Retinal pigment epithelial cell (primary cell): ENCODE measurements around the gene CCDC32.

Experiments used
- DNase-seq: peaks from one replicate; pipeline ENCODE4 v3.0.0-alpha.2; 2010; ENCODE audit warnings: low read depth
- H3K4me3 ChIP-seq: 2 replicates; pipeline ENCODE4 v1.5.1; 2011; ENCODE audit warnings: mild to moderate bottlenecking, low read length, control low read depth, moderate library complexity
- CTCF ChIP-seq: conservative IDR thresholded peaks from 2 replicates; pipeline ENCODE4 v1.5.1; 2011; ENCODE audit warnings: low read depth, low read length, control low read depth, inconsistent platforms

CCDC32 gene

GRCh38 chr15:40536501-40536900 lies 28.3 kb downstream of the CCDC32 start:
- no peak overlapping the region for H3K4me3 ChIP-seq
- TF ChIP-seq CTCF = no peak
- no peak for DNase-seq

GRCh38 chr15:40534371-40534770 lies 30.5 kb downstream of the CCDC32 start:
- H3K4me3 ChIP-seq = no peak overlapping the region
- no peak for DNase-seq
- no peak for TF ChIP-seq CTCF

GRCh38 chr15:40533763-40534364 lies 31.0 kb downstream of the CCDC32 start:
- H3K4me3 ChIP-seq = no peak overlapping the region
- no peak for DNase-seq
- TF ChIP-seq CTCF = no peak

- TF ChIP-seq CTCF = no peak
- no peak overlapping the region for H3K4me3 ChIP-seq
- no peak for DNase-seq
Measured at GRCh38 chr15:40528801-40529200, 36.0 kb downstream of the CCDC32 start.

GRCh38 chr15:40525855-40526254 lies 39.0 kb downstream of the CCDC32 start:
- DNase-seq = no peak
- no peak for TF ChIP-seq CTCF

GRCh38 chr15:40523611-40524010 lies 41.2 kb downstream of the CCDC32 start:
- H3K4me3 ChIP-seq = no peak overlapping the region
- no peak for DNase-seq
- TF ChIP-seq CTCF = no peak

More at GRCh38 chr15:40525855-40526254, 39.0 kb downstream of the CCDC32 start:
- H3K4me3 ChIP-seq = no peak overlapping the region

- H3K4me3 ChIP-seq = no peak overlapping the region
- DNase-seq = no peak
- no peak for TF ChIP-seq CTCF
Measured at GRCh38 chr15:40516322-40516721, 48.5 kb downstream of the CCDC32 start.
